ENCODE measurements around the gene DOCK4.

GRCh38 chr7:111732923-111733322 lies 473.3 kb downstream of the DOCK4 start:
- TF ChIP-seq CTCF (IDR thresholded peaks at IDR 0.05; ENCODE audit: insufficient read depth, low read length, poor library complexity, severe bottlenecking) (no peak), EZH2phosphoT487 (conservative IDR thresholded peaks at IDR 0.05; ENCODE audit: low read length) (no peak)
